DND-41 (cell line): Measurements from ENCODE around the gene THBS2.

Source experiments
- ATAC-seq: fragments of 200-7000 bp; cut with Tn5 transposase; 3 replicates; pipeline ENCODE4 v1.9.1; 2021; ENCODE audit warnings: low read depth; ENCODE audit not compliant: insufficient read depth
- DNase-seq: peaks from one replicate; pipeline ENCODE4 v3.0.0-alpha.2; 2020
- H2AFZ ChIP-seq: 2 replicates; pipeline ENCODE4 v1.6.0; 2012; ENCODE audit warnings: low read depth, low read length
- H3K27ac ChIP-seq: 2 replicates; pipeline ENCODE4 v1.5.1; 2012; ENCODE audit warnings: low read length, inconsistent platforms
- H3K27me3 ChIP-seq: fragments of 200-600 bp; sonication (generic); 2 replicates; pipeline ENCODE4 v1.6.0; 2012; ENCODE audit warnings: low read length, mild to moderate bottlenecking, inconsistent platforms; ENCODE audit not compliant: insufficient read depth, poor library complexity
- H3K36me3 ChIP-seq: 2 replicates; pipeline ENCODE4 v1.5.1; 2012; ENCODE audit warnings: low read length, inconsistent platforms; ENCODE audit not compliant: insufficient read depth
- H3K4me1 ChIP-seq: 2 replicates; pipeline ENCODE4 v1.5.1; 2012; ENCODE audit warnings: mild to moderate bottlenecking, low read length; ENCODE audit not compliant: insufficient read depth
- H3K4me2 ChIP-seq: 2 replicates; pipeline ENCODE4 v1.6.0; 2012; ENCODE audit warnings: mild to moderate bottlenecking, moderate library complexity, low read length, inconsistent platforms; ENCODE audit not compliant: insufficient read depth
- H3K4me3 ChIP-seq, 2 experiments: fragments of 200-600 bp in 1 of 2; shearing (Covaris generic) in 1 of 2; 2 replicates each; pipeline ENCODE4 v1.5.1; 2012 to 2016; ENCODE audit warnings: inconsistent platforms in 2 of 2, low read length in 2 of 2, mild to moderate bottlenecking in 2 of 2, low read depth in 1 of 2, moderate library complexity in 1 of 2
- H3K79me2 ChIP-seq: 2 replicates; pipeline ENCODE4 v1.6.0; 2012; ENCODE audit warnings: low read length, inconsistent platforms; ENCODE audit not compliant: insufficient read depth
- H3K9ac ChIP-seq: 2 replicates; pipeline ENCODE4 v1.6.0; 2012; ENCODE audit warnings: low read depth, mild to moderate bottlenecking, inconsistent platforms, low read length, moderate library complexity
- H3K9me3 ChIP-seq: 2 replicates; pipeline ENCODE4 v1.5.1; 2012; ENCODE audit warnings: low read length, moderate library complexity, mild to moderate bottlenecking, inconsistent platforms; ENCODE audit not compliant: insufficient read depth, severe bottlenecking
- H4K20me1 ChIP-seq: 2 replicates; pipeline ENCODE4 v1.6.0; 2012; ENCODE audit warnings: low read length; ENCODE audit not compliant: insufficient read depth
- CTCF ChIP-seq: IDR thresholded peaks from 2 replicates; pipeline ENCODE4 v1.5.1; 2012; ENCODE audit warnings: borderline replicate concordance, low read length, moderate library complexity, mild to moderate bottlenecking; ENCODE audit not compliant: poor library complexity, severe bottlenecking; ENCODE audit errors: extremely low read depth
- EZH2 ChIP-seq: IDR thresholded peaks from 3 replicates; pipeline ENCODE4 v1.6.1; 2012; ENCODE audit warnings: borderline replicate concordance, low read depth, mild to moderate bottlenecking, moderate library complexity, low read length, inconsistent platforms; ENCODE audit not compliant: severe bottlenecking

THBS2 gene

GRCh38 chr6:169220068-169220964 lies 33.3 kb downstream of the THBS2 start:
- H3K36me3 ChIP-seq, result no peaks in the 10 kb centered on the region
- H3K9me3 ChIP-seq, result peaks cover 4% of the 10 kb centered on the region
- no peak overlapping the region for H3K27ac ChIP-seq
- no peaks in the 10 kb centered on the region for H3K79me2 ChIP-seq
- H3K4me2 ChIP-seq, result no peak overlapping the region
- no peaks in the 10 kb centered on the region for H4K20me1 ChIP-seq
- TF ChIP-seq CTCF, result no peak
- TF ChIP-seq EZH2, result no peak
- H3K4me1 ChIP-seq, result no peaks in the 10 kb centered on the region
- ATAC-seq (no peak), DNase-seq (no peak)
- H3K27me3 ChIP-seq, result no peaks in the 10 kb centered on the region
- no peak overlapping the region for H3K9ac ChIP-seq
- H3K4me3 ChIP-seq, result no peak overlapping the region
- no peak overlapping the region for H2AFZ ChIP-seq

GRCh38 chr6:169217972-169218371 lies 35.7 kb downstream of the THBS2 start:
- DNase-seq, result no peak
- H3K36me3 ChIP-seq, result no peaks in the 10 kb centered on the region

GRCh38 chr6:169216830-169217229 lies 36.8 kb downstream of the THBS2 start:
- DNase-seq, result no peak
- Histone ChIP-seq H3K4me3 (no peak overlapping the region), H3K4me2 (no peak overlapping the region), H3K9ac (no peak overlapping the region), H4K20me1 (no peaks in the 10 kb centered on the region), H3K27me3 (no peaks in the 10 kb centered on the region), H3K4me1 (no peaks in the 10 kb centered on the region), H3K36me3 (no peaks in the 10 kb centered on the region), H3K79me2 (no peaks in the 10 kb centered on the region), H3K9me3 (no peaks in the 10 kb centered on the region), H3K27ac (no peak overlapping the region), H2AFZ (no peak overlapping the region)
- no peak for TF ChIP-seq CTCF
- no peak for TF ChIP-seq EZH2
- ATAC-seq, result no peak

More at GRCh38 chr6:169217972-169218371, 35.7 kb downstream of the THBS2 start:
- ATAC-seq, result no peak
- no peak for TF ChIP-seq CTCF
- TF ChIP-seq EZH2, result no peak
- Histone ChIP-seq H3K4me1 (no peaks in the 10 kb centered on the region), H3K9ac (no peak overlapping the region), H3K4me3 (no peak overlapping the region), H4K20me1 (no peaks in the 10 kb centered on the region), H3K4me2 (no peak overlapping the region), H3K9me3 (peaks cover 4% of the 10 kb centered on the region), H3K27me3 (no peaks in the 10 kb centered on the region), H2AFZ (no peak overlapping the region), H3K27ac (no peak overlapping the region), H3K79me2 (no peaks in the 10 kb centered on the region)
